ENCODE measurements around the gene SCNM1. TPM values are rescaled to one million over a fixed set of nuclear protein-coding genes. Genes with fewer than 3 reads are reported as not detected.

Gene SCNM1
- total RNA-seq, 1 donor from 2014 or later = 49.8 TPM

DNA sequence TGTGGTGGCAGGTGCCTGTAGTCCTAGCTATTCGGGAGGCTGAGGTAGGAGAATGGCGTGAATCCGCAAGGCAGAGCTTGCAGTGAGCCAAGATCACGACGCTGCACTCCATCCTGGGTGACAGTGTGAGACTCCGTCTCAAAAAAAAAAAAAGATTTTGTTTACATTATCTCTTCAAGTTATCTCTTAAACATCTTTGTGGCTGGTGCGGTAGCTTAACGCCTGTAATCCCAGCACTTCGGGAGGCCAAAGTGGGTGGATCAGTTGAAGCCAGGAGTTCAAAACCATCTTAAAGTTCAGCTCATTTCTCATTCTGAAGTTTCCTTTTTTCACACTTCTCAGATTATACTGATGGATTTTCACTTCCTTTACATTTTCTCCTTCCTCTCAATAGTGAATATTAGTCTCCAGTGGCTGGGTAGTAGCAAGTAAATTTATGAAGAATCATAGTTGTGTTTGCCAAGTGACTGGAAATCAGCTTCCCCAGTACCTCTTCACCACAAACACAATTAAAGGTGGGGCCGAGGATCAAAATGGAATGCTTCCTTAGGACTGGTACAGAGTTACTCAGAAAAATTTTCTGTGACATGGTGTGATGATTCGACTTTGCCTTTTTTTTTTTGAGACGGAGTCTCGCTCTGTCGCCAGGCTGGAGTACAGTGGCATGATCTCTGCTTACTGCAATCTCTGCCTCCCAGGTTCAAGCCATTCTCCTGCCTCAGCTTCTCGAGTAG is 46.2 kb downstream of the SCNM1 start:
- peaks cover 23% of the 10 kb centered on the region for H3K36me3 Mint-ChIP-seq (ENCODE audit: unreplicated experiment)
- TF ChIP-seq, protein P1, sequence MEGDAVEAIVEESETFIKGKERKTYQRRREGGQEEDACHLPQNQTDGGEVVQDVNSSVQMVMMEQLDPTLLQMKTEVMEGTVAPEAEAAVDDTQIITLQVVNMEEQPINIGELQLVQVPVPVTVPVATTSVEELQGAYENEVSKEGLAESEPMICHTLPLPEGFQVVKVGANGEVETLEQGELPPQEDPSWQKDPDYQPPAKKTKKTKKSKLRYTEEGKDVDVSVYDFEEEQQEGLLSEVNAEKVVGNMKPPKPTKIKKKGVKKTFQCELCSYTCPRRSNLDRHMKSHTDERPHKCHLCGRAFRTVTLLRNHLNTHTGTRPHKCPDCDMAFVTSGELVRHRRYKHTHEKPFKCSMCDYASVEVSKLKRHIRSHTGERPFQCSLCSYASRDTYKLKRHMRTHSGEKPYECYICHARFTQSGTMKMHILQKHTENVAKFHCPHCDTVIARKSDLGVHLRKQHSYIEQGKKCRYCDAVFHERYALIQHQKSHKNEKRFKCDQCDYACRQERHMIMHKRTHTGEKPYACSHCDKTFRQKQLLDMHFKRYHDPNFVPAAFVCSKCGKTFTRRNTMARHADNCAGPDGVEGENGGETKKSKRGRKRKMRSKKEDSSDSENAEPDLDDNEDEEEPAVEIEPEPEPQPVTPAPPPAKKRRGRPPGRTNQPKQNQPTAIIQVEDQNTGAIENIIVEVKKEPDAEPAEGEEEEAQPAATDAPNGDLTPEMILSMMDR (IDR thresholded peaks at IDR 0.05) = no peak
- DNase-seq (ENCODE audit: extremely low spot score, unreplicated experiment) = no peak
- H3K9me3 Mint-ChIP-seq (ENCODE audit: unreplicated experiment) = no peaks in the 10 kb centered on the region
- H3K27me3 Mint-ChIP-seq (ENCODE audit: unreplicated experiment) = no peaks in the 10 kb centered on the region
- H3K4me1 Mint-ChIP-seq (ENCODE audit: unreplicated experiment) = peaks cover 9% of the 10 kb centered on the region
- H3K4me3 Mint-ChIP-seq (ENCODE audit: unreplicated experiment) = no peak overlapping the region
- H3K27ac Mint-ChIP-seq (ENCODE audit: unreplicated experiment) = peak overlapping the region; percentile 73

DNA sequence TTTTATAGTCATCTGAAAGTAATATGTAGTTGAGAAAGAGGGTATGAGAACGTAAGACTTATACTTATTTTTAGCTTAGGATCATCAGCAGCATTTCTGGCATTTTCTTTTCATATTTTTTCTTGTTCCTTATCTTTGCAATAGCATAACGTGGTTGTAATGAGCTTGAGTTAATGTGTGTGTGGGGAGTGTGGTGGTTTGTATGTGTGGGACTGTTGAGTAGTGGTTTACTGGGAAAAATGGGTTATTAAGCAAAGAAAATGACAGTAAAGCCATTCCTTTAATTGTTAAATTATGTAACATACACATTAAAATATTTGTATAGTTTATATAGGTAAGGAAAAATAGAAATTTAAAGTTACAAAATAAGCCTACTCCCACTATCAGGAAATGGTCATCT is 47.6 kb downstream of the SCNM1 start:
- no peak for DNase-seq (ENCODE audit: extremely low spot score, unreplicated experiment)
- Mint-ChIP-seq H3K4me3 (ENCODE audit: unreplicated experiment) (no peak overlapping the region), H3K36me3 (ENCODE audit: unreplicated experiment) (peaks cover 22% of the 10 kb centered on the region), H3K9me3 (ENCODE audit: unreplicated experiment) (no peaks in the 10 kb centered on the region), H3K4me1 (ENCODE audit: unreplicated experiment) (peaks cover 10% of the 10 kb centered on the region), H3K27ac (ENCODE audit: unreplicated experiment) (peak overlapping the region; percentile 57), H3K27me3 (ENCODE audit: unreplicated experiment) (no peaks in the 10 kb centered on the region)
- TF ChIP-seq, protein P1 (IDR thresholded peaks at IDR 0.05) = no peak

Other genes starting within 250 kb of the SCNM1 start
- gene SETDB1, start 239.8 kb upstream of the SCNM1 start, total RNA-seq = 53.5 and 59.8 TPM in 2 replicates
- 240 and 261 TPM in 2 replicates for gene CERS2, start 191.3 kb upstream of the SCNM1 start, total RNA-seq
- gene ANXA9, start 183.9 kb upstream of the SCNM1 start, total RNA-seq = not detected in 2 replicates
- gene MINDY1, start 159.2 kb upstream of the SCNM1 start, total RNA-seq = 22.2 and 24.3 TPM in 2 replicates
- 18.2 and 20.5 TPM in 2 replicates for gene PRUNE1, start 157.7 kb upstream of the SCNM1 start, total RNA-seq
- gene BNIPL, start 129.6 kb upstream of the SCNM1 start, total RNA-seq = 0.55 and 0.81 TPM in 2 replicates
- 4.7 and 5.2 TPM in 2 replicates for gene C1orf56, start 118.4 kb upstream of the SCNM1 start, total RNA-seq
- 67.1 and 69.9 TPM in 2 replicates for gene CDC42SE1, start 106.5 kb upstream of the SCNM1 start, total RNA-seq
- gene MLLT11, start 105.7 kb upstream of the SCNM1 start, total RNA-seq = 21.0 and 22.1 TPM in 2 replicates
- gene GABPB2, start 95.4 kb upstream of the SCNM1 start, total RNA-seq = 11.1 and 12.4 TPM in 2 replicates
- 24.7 and 28.2 TPM in 2 replicates for gene SEMA6C, start 19.5 kb upstream of the SCNM1 start, total RNA-seq
- not detected in 2 replicates for gene TNFAIP8L2, start 9.5 kb upstream of the SCNM1 start, total RNA-seq
- gene LYSMD1, start 242 bp upstream of the SCNM1 start, total RNA-seq = 12.6 and 13.3 TPM in 2 replicates
- 2.8 TPM in 1 of 2 replicates, not detected in the other for gene TMOD4, start 9.8 kb downstream of the SCNM1 start, total RNA-seq
- 77.5 and 91.6 TPM in 2 replicates for gene VPS72, start 24.1 kb downstream of the SCNM1 start, total RNA-seq
- gene PIP5K1A, start 32.4 kb downstream of the SCNM1 start, total RNA-seq = 84.4 and 89.5 TPM in 2 replicates
- gene PSMD4, start 88.6 kb downstream of the SCNM1 start, total RNA-seq = 133 and 150 TPM in 2 replicates
- 23.7 and 25.9 TPM in 2 replicates for gene ZNF687, start 116.2 kb downstream of the SCNM1 start, total RNA-seq
- gene PI4KB, start 161.3 kb downstream of the SCNM1 start, total RNA-seq = 66.9 and 74.1 TPM in 2 replicates
- gene RFX5, start 181.1 kb downstream of the SCNM1 start, total RNA-seq = 36.7 and 37.9 TPM in 2 replicates
- gene SELENBP1, start 206.6 kb downstream of the SCNM1 start, total RNA-seq = 8.1 and 10.2 TPM in 2 replicates
- gene PSMB4, start 233.4 kb downstream of the SCNM1 start, total RNA-seq = 272 and 280 TPM in 2 replicates

Data from osteocyte (in vitro differentiated cells).